HCT116 (cell line): ENCODE data around the gene ENPP5. TPM values are rescaled to one million over a fixed set of nuclear protein-coding genes. Genes with fewer than 3 reads are reported as not detected.

Experiments used
- ATAC-seq: fragments of 200-7000 bp; cut with Tn5 transposase; 2 replicates; pipeline ENCODE4 v1.9.1; 2020; ENCODE audit warnings: mild to moderate bottlenecking, moderate library complexity
- BruUV-seq: library from RNA; stranded (reverse); fragments of 400-500 nt; replicated peaks from 2 replicates; lab custom pipeline; 2021; lab: Mats Ljungman, UMichigan
- CTCF ChIA-PET: fragments of 300-600 bp; sonication (Branson Sonifier 250); formaldehyde crosslinking; loops from one replicate; lab custom pipeline; 2021; ENCODE audit warnings: antibody characterized with exemption; lab: Charles Lee
- POLR2A ChIA-PET: fragments of 300-600, 350-600 bp; sonication (Branson Sonifier 250); formaldehyde crosslinking; loops from one replicate; lab custom pipeline; 2021; ENCODE audit warnings: antibody characterized with exemption; lab: Charles Lee
- RAD21 ChIA-PET, 2 experiments: fragments of 300-600 bp; sonication (Branson Sonifier 250); formaldehyde crosslinking; loops; one replicate each; lab custom pipeline; 2023; ENCODE audit warnings: low total read pairs in 2 of 2; ENCODE audit not compliant: uncharacterized antibody in 2 of 2, unreplicated experiment in 2 of 2, low non-redundant PET in 1 of 2; lab: Charles Lee
- DNase-seq: peaks from one replicate; pipeline ENCODE4 v3.0.0-alpha.2; 2010; ENCODE audit warnings: low read depth, low spot score
- H2AFZ ChIP-seq: fragments of 200-600 bp; shearing (Covaris generic), sonication (generic); 2 replicates; pipeline ENCODE4 v1.6.1; 2017; ENCODE audit warnings: low read depth, mixed run types, mixed read lengths, antibody characterized with exemption, low read length; ENCODE audit not compliant: poor library complexity, severe bottlenecking
- H3K27ac ChIP-seq: 2 replicates; pipeline ENCODE4 v1.5.1; 2012; ENCODE audit warnings: low read depth, low read length
- H3K27me3 ChIP-seq: fragments of 200-600 bp; sonication (generic); 2 replicates; pipeline ENCODE4 v1.6.1; 2016; ENCODE audit warnings: mixed run types, low read length, mixed read lengths; ENCODE audit not compliant: insufficient read depth
- H3K36me3 ChIP-seq, 2 experiments: fragments of 200-500 bp in 1 of 2; fragments of 200-600 bp in 1 of 2; sonication (Bioruptor generic) in 1 of 2; sonication (generic) in 1 of 2; 2 replicates each; pipeline versions ENCODE4 v1.5.1 to v1.6.1; 2014 to 2016; ENCODE audit warnings: low read length in 2 of 2, inconsistent platforms in 1 of 2, mixed read lengths in 1 of 2, mixed run types in 1 of 2; ENCODE audit not compliant: insufficient read depth in 2 of 2, control insufficient read depth in 1 of 2
- H3K4me1 ChIP-seq, 2 experiments: fragments of 200-600 bp in 1 of 2; sonication (generic) in 1 of 2; 2 replicates each; pipeline versions ENCODE4 v1.5.1 to v1.6.1; 2012 to 2017; ENCODE audit warnings: low read length in 2 of 2, inconsistent platforms in 1 of 2, mild to moderate bottlenecking in 1 of 2, mixed read lengths in 1 of 2, mixed run types in 1 of 2, moderate library complexity in 1 of 2; ENCODE audit not compliant: insufficient read depth in 2 of 2, control insufficient read depth in 1 of 2
- H3K4me2 ChIP-seq: fragments of 200-600 bp; sonication (generic); 2 replicates; pipeline ENCODE4 v1.6.1; 2017; ENCODE audit warnings: mixed run types, low read length, mixed read lengths
- H3K4me3 ChIP-seq, 2 experiments: fragments of 200-600 bp in 1 of 2; sonication (generic) in 1 of 2; replicated peaks in 1 of 2; 2 replicates each; pipeline ENCODE4 v1.5.1; 2011 to 2016; ENCODE audit warnings: low read length in 2 of 2, control low read depth in 1 of 2, low read depth in 1 of 2, mild to moderate bottlenecking in 1 of 2, mixed read lengths in 1 of 2, mixed run types in 1 of 2
- H3K79me2 ChIP-seq: fragments of 200-600 bp; sonication (generic); 2 replicates; pipeline ENCODE4 v1.6.1; 2017; ENCODE audit warnings: mild to moderate bottlenecking, mixed run types, low read length, moderate library complexity, mixed read lengths; ENCODE audit not compliant: insufficient read depth
- H3K9ac ChIP-seq: fragments of 200-600 bp; sonication (generic); 2 replicates; pipeline ENCODE4 v1.6.1; 2016; ENCODE audit warnings: low read length, mixed read lengths
- H3K9me2 ChIP-seq: fragments of 200-600 bp; sonication (generic), shearing (Covaris generic); 2 replicates; pipeline ENCODE4 v1.6.1; 2017; ENCODE audit warnings: mixed run types, mild to moderate bottlenecking, moderate library complexity; ENCODE audit not compliant: insufficient read depth
- H3K9me3 ChIP-seq, 2 experiments: fragments of 200-500 bp in 1 of 2; fragments of 200-600 bp in 1 of 2; sonication (Bioruptor generic) in 1 of 2; sonication (generic) in 1 of 2; 2 replicates each; pipeline ENCODE4 v1.6.1; 2014 to 2017; ENCODE audit warnings: low read length in 2 of 2, mixed read lengths in 2 of 2, inconsistent platforms in 1 of 2, low read depth in 1 of 2, mild to moderate bottlenecking in 1 of 2, mixed run types in 1 of 2, moderate library complexity in 1 of 2; ENCODE audit not compliant: control insufficient read depth in 1 of 2, insufficient read depth in 1 of 2
- H4K20me1 ChIP-seq: fragments of 200-600 bp; sonication (generic), shearing (Covaris generic); 2 replicates; pipeline ENCODE4 v1.6.1; 2017; ENCODE audit warnings: mixed run types, mild to moderate bottlenecking, moderate library complexity; ENCODE audit not compliant: insufficient read depth
- CBX3 ChIP-seq: IDR thresholded peaks from 2 replicates; pipeline ENCODE4 v1.6.1; 2012; ENCODE audit warnings: low read depth
- CEBPB ChIP-seq: IDR thresholded peaks from 2 replicates; pipeline ENCODE4 v1.6.1; 2012; ENCODE audit warnings: low read depth
- EZH2 ChIP-seq: fragments of 200-600 bp; sonication (generic); IDR thresholded peaks from 2 replicates; pipeline ENCODE4 v1.6.1; 2017; ENCODE audit warnings: antibody characterized with exemption, mixed run types
- EZH2phosphoT487 ChIP-seq: fragments of 200-600 bp; IDR thresholded peaks from 2 replicates; pipeline ENCODE4 v1.6.1; 2018; ENCODE audit warnings: antibody characterized with exemption, borderline replicate concordance
- FOSL1 ChIP-seq: IDR thresholded peaks from 2 replicates; pipeline ENCODE4 v1.6.1; 2012; ENCODE audit warnings: low read depth
- JUND ChIP-seq: IDR thresholded peaks from 2 replicates; pipeline ENCODE4 v1.6.1; 2012
- POLR2AphosphoS5 ChIP-seq: IDR thresholded peaks from 2 replicates; pipeline ENCODE4 v1.6.1; 2011; ENCODE audit warnings: mild to moderate bottlenecking, low read depth, low read length, moderate library complexity
- SIN3A ChIP-seq: IDR thresholded peaks from 2 replicates; pipeline ENCODE4 v1.6.1; 2012; ENCODE audit warnings: low read depth
- SP1 ChIP-seq: IDR thresholded peaks from 2 replicates; pipeline ENCODE4 v1.6.1; 2012; ENCODE audit warnings: low read depth
- SRF ChIP-seq: IDR thresholded peaks from 2 replicates; pipeline ENCODE4 v1.6.1; 2012; ENCODE audit warnings: low read depth
- YY1 ChIP-seq: IDR thresholded peaks from 2 replicates; pipeline ENCODE4 v1.6.1; 2011; ENCODE audit warnings: low read length, low read depth, moderate library complexity, mild to moderate bottlenecking; ENCODE audit not compliant: insufficient replicate concordance; ENCODE audit errors: extremely low read depth
- ZFX ChIP-seq: fragments of 450-650 bp; IDR thresholded peaks from 2 replicates; pipeline ENCODE4 v1.6.1; 2017
- ZNF274 ChIP-seq: fragments of 200-500 bp; sonication (Bioruptor generic); IDR thresholded peaks from 2 replicates; pipeline ENCODE4 v1.6.1; 2014; ENCODE audit warnings: mild to moderate bottlenecking, low read depth, low read length, inconsistent platforms
- intact Hi-C: fragments of 100-400 bp; cut with micrococcal nuclease; formaldehyde crosslinking; loops from 2 replicates; pipeline ENCODE4 v1.10.0; 2022
- total RNA-seq: library from RNA; stranded (reverse); gene quantifications from one replicate; pipeline ENCODE4 v1.2.1, GENCODE V29; 2021; ENCODE audit not compliant: unreplicated experiment
- TF ChIP-seq, protein P1 (sequence below): IDR thresholded peaks from 2 replicates; pipeline ENCODE4 v1.6.1; 2012
- TF ChIP-seq, protein P2 (sequence below), 3 experiments: fragments of 200-600 bp in 1 of 3; sonication (generic) in 1 of 3; IDR thresholded peaks in 2 of 3; conservative IDR thresholded peaks in 1 of 3; 2 replicates each; pipeline ENCODE4 v1.5.1; 2012 to 2017; ENCODE audit warnings: low read depth in 2 of 3, low read length in 2 of 3, antibody characterized with exemption in 1 of 3, borderline replicate concordance in 1 of 3, control low read depth in 1 of 3, mild to moderate bottlenecking in 1 of 3, mixed read lengths in 1 of 3, mixed run types in 1 of 3, moderate library complexity in 1 of 3; ENCODE audit not compliant: insufficient read depth in 1 of 3
- TF ChIP-seq, protein P3 (sequence below): IDR thresholded peaks from 2 replicates; pipeline ENCODE4 v1.6.1; 2012
- TF ChIP-seq, protein P4 (sequence below): IDR thresholded peaks from 2 replicates; pipeline ENCODE4 v1.6.1; 2011; ENCODE audit warnings: mild to moderate bottlenecking, low read length, moderate library complexity; ENCODE audit not compliant: insufficient replicate concordance; ENCODE audit errors: extremely low read depth
- TF ChIP-seq, protein P5 (sequence below): IDR thresholded peaks from 2 replicates; pipeline ENCODE4 v1.6.1; 2012; ENCODE audit warnings: low read depth

ENPP5 gene
- total RNA-seq, 1 experiment from 2014 or later: 4.5 TPM

DNA sequence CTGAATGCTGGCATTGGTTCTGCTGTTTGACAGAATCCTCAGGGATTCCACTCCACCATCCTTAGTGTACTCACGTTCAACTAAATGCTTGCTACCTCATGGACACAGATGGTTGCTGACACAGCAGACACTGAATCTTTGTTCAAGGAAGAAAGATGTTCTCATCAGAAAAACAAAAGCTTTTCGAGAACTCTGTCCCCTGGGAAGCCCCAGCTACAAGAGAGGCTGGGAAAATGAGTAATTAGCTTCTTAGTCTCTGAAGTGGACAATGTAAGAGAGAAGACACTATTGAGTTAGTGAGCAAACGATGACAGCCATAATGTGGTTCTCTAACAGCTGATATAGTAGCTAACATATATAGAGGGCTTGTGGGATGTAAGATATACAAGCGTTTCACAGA is 30.9 kb upstream of the ENPP5 start:
- ChIA-PET RAD21 (no interaction called here), CTCF (no interaction called here), POLR2A (no interaction called here)
- H2AFZ ChIP-seq: no peak overlapping the region
- no TSS peak for BruUV-seq
- no peak overlapping the region for H3K4me2 ChIP-seq
- ATAC-seq: no peak
- H3K9me2 ChIP-seq: no peaks in the 10 kb centered on the region
- H3K4me3 ChIP-seq: no peak overlapping the region
- H4K20me1 ChIP-seq: no peaks in the 10 kb centered on the region
- intact Hi-C loops: no loop called here
- no peak overlapping the region for H3K9ac ChIP-seq
- H3K4me1 ChIP-seq: no peaks in the 10 kb centered on the region
- H3K36me3 ChIP-seq: no peaks in the 10 kb centered on the region
- no peak overlapping the region for H3K27ac ChIP-seq
- no peaks in the 10 kb centered on the region for H3K9me3 ChIP-seq
- TF ChIP-seq EZH2: no peak
- TF ChIP-seq CBX3: no peak
- no peak for TF ChIP-seq EZH2phosphoT487
- no peak for TF ChIP-seq SIN3A
- TF ChIP-seq, protein P1, sequence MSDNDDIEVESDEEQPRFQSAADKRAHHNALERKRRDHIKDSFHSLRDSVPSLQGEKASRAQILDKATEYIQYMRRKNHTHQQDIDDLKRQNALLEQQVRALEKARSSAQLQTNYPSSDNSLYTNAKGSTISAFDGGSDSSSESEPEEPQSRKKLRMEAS: no peak
- no peak for TF ChIP-seq CEBPB
- TF ChIP-seq ZNF274: no peak
- no peak for TF ChIP-seq FOSL1
- no peak for TF ChIP-seq POLR2AphosphoS5
- TF ChIP-seq SRF: no peak
- TF ChIP-seq, protein P2, sequence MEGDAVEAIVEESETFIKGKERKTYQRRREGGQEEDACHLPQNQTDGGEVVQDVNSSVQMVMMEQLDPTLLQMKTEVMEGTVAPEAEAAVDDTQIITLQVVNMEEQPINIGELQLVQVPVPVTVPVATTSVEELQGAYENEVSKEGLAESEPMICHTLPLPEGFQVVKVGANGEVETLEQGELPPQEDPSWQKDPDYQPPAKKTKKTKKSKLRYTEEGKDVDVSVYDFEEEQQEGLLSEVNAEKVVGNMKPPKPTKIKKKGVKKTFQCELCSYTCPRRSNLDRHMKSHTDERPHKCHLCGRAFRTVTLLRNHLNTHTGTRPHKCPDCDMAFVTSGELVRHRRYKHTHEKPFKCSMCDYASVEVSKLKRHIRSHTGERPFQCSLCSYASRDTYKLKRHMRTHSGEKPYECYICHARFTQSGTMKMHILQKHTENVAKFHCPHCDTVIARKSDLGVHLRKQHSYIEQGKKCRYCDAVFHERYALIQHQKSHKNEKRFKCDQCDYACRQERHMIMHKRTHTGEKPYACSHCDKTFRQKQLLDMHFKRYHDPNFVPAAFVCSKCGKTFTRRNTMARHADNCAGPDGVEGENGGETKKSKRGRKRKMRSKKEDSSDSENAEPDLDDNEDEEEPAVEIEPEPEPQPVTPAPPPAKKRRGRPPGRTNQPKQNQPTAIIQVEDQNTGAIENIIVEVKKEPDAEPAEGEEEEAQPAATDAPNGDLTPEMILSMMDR (IDR thresholded peaks at IDR 0.05 in 2 of 3, conservative IDR thresholded peaks at IDR 0.05 in 1 of 3; ENCODE audit: borderline replicate concordance in 1 of 3, insufficient read depth in 1 of 3, low read depth in 2 of 3, low read length in 2 of 3): no peak
- TF ChIP-seq JUND: no peak
- TF ChIP-seq, protein P3, sequence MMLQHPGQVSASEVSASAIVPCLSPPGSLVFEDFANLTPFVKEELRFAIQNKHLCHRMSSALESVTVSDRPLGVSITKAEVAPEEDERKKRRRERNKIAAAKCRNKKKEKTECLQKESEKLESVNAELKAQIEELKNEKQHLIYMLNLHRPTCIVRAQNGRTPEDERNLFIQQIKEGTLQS: no peak
- no peak for TF ChIP-seq YY1
- TF ChIP-seq SP1: no peak
- TF ChIP-seq, protein P4, sequence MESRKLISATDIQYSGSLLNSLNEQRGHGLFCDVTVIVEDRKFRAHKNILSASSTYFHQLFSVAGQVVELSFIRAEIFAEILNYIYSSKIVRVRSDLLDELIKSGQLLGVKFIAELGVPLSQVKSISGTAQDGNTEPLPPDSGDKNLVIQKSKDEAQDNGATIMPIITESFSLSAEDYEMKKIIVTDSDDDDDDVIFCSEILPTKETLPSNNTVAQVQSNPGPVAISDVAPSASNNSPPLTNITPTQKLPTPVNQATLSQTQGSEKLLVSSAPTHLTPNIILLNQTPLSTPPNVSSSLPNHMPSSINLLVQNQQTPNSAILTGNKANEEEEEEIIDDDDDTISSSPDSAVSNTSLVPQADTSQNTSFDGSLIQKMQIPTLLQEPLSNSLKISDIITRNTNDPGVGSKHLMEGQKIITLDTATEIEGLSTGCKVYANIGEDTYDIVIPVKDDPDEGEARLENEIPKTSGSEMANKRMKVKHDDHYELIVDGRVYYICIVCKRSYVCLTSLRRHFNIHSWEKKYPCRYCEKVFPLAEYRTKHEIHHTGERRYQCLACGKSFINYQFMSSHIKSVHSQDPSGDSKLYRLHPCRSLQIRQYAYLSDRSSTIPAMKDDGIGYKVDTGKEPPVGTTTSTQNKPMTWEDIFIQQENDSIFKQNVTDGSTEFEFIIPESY: no peak
- TF ChIP-seq, protein P5, sequence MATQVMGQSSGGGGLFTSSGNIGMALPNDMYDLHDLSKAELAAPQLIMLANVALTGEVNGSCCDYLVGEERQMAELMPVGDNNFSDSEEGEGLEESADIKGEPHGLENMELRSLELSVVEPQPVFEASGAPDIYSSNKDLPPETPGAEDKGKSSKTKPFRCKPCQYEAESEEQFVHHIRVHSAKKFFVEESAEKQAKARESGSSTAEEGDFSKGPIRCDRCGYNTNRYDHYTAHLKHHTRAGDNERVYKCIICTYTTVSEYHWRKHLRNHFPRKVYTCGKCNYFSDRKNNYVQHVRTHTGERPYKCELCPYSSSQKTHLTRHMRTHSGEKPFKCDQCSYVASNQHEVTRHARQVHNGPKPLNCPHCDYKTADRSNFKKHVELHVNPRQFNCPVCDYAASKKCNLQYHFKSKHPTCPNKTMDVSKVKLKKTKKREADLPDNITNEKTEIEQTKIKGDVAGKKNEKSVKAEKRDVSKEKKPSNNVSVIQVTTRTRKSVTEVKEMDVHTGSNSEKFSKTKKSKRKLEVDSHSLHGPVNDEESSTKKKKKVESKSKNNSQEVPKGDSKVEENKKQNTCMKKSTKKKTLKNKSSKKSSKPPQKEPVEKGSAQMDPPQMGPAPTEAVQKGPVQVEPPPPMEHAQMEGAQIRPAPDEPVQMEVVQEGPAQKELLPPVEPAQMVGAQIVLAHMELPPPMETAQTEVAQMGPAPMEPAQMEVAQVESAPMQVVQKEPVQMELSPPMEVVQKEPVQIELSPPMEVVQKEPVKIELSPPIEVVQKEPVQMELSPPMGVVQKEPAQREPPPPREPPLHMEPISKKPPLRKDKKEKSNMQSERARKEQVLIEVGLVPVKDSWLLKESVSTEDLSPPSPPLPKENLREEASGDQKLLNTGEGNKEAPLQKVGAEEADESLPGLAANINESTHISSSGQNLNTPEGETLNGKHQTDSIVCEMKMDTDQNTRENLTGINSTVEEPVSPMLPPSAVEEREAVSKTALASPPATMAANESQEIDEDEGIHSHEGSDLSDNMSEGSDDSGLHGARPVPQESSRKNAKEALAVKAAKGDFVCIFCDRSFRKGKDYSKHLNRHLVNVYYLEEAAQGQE: no peak
- TF ChIP-seq ZFX: no peak
- no peak for DNase-seq
- no peaks in the 10 kb centered on the region; the same call in 1 of the 2 replicates for H3K27me3 ChIP-seq
- H3K79me2 ChIP-seq: no peaks in the 10 kb centered on the region
